Lower leg skin (tissue), 3 donors: ENCODE results near the gene KRTAP7-1.

Experiments
- POLR2A ChIP-seq, 2 donors: fragments of 450-650 bp; IDR thresholded peaks; one replicate each; pipeline ENCODE4 v1.6.1; 2016 to 2017; ENCODE audit warnings: antibody characterized with exemption in 2 of 2, mild to moderate bottlenecking in 1 of 2, moderate library complexity in 1 of 2
- TF ChIP-seq, protein P1 (sequence below), 3 donors: fragments of 450-650 bp; IDR thresholded peaks; one replicate each; pipeline ENCODE4 v1.5.1; 2016; ENCODE audit warnings: antibody characterized with exemption in 3 of 3, mild to moderate bottlenecking in 3 of 3, moderate library complexity in 2 of 3

DNA sequence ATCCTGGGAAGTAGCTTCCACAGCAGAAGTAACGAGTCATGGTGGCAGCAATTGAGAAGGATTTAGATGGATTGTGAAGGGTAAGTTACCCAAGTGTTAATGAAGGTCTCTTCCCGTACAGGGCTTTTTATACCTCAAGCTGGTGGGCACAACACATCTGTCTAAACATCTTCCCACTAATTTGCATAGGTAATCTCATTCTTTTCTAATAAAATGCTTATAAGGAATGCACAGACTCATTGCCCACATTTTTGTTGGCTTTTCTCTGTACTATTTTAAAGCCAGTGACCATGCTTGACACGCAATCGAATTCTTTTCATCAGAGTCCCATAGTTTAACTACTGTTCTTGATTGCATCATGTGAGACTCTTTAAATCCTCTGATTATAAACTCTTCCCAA lies at the start of gene KRTAP7-1:
- TF ChIP-seq, protein P1, sequence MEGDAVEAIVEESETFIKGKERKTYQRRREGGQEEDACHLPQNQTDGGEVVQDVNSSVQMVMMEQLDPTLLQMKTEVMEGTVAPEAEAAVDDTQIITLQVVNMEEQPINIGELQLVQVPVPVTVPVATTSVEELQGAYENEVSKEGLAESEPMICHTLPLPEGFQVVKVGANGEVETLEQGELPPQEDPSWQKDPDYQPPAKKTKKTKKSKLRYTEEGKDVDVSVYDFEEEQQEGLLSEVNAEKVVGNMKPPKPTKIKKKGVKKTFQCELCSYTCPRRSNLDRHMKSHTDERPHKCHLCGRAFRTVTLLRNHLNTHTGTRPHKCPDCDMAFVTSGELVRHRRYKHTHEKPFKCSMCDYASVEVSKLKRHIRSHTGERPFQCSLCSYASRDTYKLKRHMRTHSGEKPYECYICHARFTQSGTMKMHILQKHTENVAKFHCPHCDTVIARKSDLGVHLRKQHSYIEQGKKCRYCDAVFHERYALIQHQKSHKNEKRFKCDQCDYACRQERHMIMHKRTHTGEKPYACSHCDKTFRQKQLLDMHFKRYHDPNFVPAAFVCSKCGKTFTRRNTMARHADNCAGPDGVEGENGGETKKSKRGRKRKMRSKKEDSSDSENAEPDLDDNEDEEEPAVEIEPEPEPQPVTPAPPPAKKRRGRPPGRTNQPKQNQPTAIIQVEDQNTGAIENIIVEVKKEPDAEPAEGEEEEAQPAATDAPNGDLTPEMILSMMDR (IDR thresholded peaks at IDR 0.05): no peak
- no peak for TF ChIP-seq POLR2A (IDR thresholded peaks at IDR 0.05)
